NCI-H1930 (cell line): ENCODE data around the gene PDCD11.

Experiments used
- DNase-seq, 2 experiments: peaks; one replicate each; lab custom pipeline; 2025; lab: John Stamatoyannopoulos, UW

PDCD11 gene

GRCh38 chr10:103417601-103418000 lies 21.2 kb downstream of the PDCD11 start:
- DNase-seq = no peak

DNA sequence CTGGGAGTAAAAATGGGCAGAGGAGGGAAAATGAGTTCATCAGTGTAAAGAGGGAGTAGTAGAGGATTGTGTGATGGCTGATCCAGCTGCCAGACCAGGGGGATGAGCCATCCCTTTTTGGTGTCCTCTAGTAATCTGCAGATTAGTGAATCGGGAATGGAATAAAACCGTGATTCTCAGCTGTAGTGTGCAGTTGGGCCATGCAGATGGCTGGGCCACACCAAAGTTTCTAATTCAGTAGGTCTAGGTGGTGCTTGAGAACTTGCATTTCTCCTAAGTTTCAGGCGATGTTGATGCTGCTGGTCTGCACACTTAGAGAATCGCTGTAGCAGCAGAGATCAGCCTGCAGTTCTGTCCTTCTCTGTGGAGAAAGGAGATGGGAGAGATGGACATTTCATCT lies 22.7 kb downstream of the PDCD11 start:
- DNase-seq = no peak

DNA sequence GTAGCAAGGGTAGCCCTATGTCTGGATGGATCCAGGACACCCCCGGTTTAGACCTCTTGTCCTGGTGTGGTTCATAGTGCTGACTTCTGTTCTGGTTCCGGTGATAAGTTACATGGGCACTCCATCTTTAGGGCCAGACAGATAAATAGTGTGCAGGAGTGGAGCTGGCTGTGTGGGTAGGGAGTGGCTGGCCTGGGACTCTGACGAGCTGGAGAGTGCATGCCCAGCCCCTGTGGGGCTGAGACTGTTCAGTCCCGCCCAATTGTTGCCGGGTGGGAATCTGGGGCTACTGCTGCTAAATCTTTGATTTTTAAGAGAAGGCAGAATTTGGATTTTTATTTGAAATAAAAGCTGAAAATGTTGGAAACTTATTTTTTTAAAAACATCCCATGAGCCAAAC lies 27.3 kb downstream of the PDCD11 start:
- no peak for DNase-seq

GRCh38 chr10:103427866-103428265 lies 31.4 kb downstream of the PDCD11 start:
- DNase-seq = no peak

DNA sequence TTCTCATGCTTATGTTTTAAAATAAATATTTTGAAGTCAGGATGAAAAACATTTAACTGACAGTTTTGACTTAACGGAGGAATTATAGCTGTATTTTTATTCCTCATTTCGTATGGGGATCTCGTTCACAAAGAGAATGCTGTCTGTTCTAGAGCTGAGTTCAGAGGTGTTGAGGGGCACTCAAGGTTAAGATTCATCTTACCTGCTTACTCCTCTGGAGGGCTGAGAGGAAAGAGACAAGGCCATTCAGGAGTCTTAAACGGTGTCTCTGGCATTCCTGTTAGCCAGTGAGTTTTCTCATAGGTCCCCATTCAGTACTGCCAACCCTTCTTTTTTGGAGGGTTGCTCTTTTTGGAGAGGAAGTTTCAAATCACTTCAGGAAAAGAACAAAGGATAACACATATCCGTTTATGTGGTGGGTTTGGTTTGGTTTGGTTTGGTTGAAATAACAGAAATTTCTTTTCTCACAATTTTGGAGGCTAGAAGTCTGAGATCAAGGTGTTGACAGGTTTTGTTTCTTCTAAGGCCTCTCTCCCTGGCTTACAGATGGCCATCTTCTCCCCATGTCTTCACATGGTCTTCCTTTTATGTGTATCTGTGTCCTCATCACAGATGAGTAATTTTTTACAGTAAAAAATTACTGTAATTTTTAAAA lies 32.7 kb downstream of the PDCD11 start:
- no peak for DNase-seq

- DNase-seq = no peak
Measured at GRCh38 chr10:103429647-103430046, 33.2 kb downstream of the PDCD11 start.

DNA sequence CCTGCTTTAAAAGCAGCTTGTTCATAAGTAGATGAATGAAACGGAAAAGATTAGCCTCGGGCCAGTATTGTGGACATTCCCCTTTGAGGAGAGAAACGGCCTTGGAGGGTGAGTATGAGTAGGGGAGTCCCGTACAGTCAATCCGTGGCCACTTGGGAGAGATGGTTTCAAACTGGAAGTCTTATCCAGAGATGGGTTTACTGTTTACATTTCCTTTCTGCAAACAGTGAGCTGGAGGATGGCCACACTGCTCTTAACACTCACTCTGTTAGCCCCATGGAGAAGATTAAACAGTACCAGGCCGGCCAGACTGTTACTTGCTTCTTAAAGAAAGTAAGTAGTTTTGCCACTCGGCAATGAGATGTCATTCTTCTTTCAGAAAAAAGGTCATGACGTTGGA lies 35.5 kb downstream of the PDCD11 start:
- no peak for DNase-seq

DNA sequence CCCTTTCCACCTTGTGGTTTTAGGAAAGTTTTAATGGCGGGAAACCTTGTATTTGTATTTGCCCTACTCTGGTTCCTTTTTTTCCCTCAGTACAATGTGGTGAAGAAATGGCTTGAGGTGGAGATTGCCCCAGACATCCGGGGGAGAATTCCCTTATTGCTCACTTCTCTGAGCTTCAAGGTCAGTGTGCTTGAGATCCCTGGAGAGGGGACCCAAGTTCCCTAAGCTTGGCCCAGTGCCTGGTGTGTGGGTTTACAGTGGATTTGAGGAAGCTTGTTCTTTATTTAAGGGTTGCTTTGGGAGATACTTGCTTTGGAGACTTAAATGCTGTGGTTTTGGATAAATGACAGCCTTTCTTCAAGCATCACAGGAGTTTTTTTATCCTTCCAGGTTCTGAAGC lies 37.4 kb downstream of the PDCD11 start:
- no peak for DNase-seq

DNA sequence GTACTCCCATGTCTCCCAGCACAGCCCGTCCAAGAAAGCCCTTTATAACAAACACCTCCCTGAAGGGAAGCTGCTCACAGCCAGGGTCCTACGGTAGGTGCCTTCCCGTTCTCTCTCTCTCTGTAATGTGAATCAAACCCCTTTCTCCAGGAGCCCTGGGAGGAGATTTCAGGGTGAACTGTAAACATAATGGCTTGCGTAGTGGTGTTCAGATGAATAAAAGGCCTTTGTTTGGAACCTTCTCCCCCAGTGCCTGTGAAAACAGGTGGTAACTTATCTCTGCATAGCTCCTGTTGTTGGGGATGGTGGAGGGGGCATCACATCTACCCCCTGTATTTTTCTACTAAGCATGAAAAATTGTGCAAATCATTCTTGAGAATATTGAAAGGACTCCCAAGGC lies 43.4 kb downstream of the PDCD11 start:
- no peak for DNase-seq

- no peak for DNase-seq
Measured at GRCh38 chr10:103440416-103440815, 44.0 kb downstream of the PDCD11 start.

DNA sequence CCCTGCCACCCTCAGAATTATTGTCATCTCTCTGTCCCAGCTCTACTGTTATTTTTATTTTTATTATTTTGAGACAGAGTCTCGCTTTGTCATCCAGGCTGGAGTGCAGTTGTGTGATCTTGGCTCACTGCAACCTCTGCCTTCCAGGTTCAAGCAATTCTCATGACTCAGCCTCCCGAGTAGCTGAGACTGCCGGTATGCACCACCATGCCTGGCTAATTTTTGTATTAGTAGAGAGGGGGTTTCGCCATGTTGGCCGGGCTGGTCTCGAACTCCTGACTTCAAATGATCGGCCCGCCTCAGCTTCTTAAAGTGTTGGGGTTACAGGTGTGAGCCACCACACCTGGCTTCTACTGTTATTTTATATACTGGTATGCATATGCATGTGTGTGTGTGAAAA lies 44.8 kb downstream of the PDCD11 start:
- DNase-seq = no peak

DNA sequence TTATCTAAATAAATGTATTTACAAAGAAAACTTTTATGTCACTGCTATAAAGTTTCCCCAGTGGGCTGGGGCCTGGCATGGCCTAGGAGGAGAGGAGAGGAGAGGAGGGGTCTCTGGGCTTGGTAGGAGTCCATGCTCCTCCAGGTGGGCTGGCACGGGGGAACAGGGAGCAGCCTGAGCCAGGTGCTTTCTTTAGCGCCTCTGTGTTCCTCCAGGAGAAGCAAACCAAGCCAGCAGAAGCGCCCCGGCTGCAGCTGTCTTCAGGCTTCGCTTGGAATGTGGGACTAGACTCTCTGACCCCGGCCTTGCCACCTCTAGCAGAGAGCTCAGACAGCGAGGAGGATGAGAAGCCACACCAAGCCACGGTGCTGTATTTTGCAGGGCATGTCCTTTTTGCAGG lies 45.2 kb downstream of the PDCD11 start:
- DNase-seq = no peak

- DNase-seq = no peak
Measured at GRCh38 chr10:103442031-103442461, 45.6 kb downstream of the PDCD11 start.

DNA sequence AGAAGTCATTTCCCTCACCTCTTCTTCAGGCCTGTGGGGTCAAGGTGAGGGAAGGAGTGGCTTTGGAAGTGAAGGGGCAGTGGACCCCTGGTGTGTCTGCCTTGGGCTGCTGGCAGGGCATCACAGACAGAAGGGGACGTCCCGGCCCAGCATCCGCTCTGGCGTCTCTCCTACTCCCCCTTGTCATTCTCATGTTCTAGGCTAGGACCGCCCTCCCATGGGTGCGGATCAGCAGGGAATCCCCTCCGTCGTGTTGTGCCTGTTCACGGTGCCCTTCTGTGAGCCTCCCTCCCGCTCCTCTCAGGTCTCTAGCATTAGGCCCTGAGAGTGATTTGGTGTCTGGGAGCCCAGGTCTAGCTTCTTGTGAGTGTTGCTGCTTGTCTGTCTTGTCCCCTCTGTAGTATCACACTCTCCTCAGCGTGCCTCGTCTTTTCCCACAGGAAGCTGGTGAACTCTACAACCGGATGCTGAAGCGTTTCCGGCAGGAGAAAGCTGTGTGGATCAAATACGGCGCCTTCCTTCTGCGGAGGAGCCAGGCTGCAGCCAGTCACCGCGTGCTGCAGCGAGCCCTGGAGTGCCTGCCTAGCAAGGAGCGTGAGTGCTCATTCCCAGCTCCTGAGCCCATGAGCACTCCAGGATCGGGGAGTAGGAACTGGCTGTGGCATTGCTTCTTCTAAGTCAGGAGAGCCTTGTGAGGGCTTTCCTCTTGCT lies 47.2 kb downstream of the PDCD11 start:
- DNase-seq = no peak

DNA sequence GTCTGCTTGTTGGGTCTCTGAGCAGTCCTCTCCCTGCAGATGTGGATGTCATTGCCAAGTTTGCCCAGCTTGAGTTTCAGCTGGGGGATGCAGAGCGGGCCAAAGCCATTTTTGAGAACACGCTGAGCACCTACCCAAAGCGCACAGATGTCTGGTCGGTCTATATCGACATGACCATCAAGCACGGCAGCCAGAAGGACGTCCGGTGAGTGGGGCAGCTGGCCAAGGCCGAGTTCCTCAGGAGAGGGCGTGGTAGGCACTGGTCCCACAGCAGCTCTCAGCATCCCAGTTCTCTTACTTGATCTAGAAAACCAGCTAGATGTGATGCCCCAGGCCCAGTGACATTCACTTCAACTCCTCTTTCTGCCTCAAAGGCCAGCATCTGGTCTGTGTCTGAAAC lies 48.1 kb downstream of the PDCD11 start:
- DNase-seq = no peak

- no peak for DNase-seq
Measured at GRCh38 chr10:103445366-103445765, 48.9 kb downstream of the PDCD11 start.

DNA sequence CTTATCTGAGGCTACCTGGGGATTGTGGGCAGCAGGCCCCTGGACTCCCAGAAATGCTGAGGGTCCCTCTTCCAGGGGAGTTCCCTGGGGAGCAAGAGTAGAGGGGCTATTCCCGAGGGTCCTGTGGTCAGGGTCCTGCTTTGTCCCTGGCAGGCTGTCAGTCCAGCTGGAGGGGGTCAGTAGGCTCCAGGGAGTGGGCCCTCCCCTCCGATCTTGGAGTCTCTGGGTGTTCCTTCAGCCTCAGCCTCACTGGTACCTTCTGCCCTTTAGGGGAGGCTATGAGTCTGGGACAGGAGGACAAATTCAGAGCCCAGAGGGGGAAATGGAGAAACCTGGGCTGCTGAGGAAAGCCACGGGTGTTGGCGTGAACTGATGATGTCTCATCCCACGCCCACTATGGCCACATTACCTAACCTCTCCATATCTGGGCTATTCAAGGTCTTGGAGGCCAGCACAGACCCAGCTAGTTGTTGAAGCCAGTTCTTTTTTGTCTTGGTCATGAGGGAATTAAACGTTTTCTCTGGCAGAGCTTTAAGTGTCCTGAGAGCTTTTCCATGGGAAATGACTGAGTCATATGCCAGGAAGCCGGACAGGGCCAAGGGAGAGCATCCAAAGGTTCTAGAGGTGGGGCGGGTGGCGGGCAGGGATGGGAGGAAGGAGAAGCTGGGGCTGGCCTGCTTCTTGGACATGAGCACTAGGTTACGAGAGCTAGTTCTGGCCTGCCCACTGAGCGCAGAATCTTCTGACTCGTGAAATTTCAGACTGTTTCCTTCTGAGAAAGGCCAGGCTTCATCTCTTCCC lies 49.5 kb downstream of the PDCD11 start:
- no peak for DNase-seq

GRCh38 chr10:103447187-103447586 lies 50.8 kb downstream of the PDCD11 start:
- no peak for DNase-seq

DNA sequence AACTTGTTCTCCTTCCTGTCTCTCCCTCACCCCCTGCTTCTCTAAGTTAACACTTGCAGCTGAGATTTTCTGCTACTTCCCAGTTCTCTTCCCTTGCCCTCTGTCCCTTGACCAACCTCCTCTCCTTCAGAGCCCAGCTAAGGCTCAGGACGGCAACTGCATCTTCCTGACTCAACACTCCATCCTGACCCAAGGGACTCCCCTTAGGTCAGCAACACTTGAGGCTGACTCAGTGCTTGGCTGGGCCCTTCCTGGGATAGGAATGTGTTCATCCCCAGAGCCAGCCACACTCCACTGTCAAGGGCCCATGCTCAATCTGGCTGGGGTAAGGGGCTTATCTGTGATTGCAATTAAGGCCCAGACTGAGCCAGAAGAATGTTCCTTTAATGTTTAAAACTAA lies 52.3 kb downstream of the PDCD11 start:
- no peak for DNase-seq

- no peak for DNase-seq
Measured at GRCh38 chr10:103449208-103450144, 53.0 kb downstream of the PDCD11 start.

GRCh38 chr10:103450201-103450695 lies 53.8 kb downstream of the PDCD11 start:
- no peak for DNase-seq
